ENCODE results near the gene RALGAPA1. TPM values are rescaled to one million over a fixed set of nuclear protein-coding genes. Genes with fewer than 3 reads are reported as not detected.
"Not testable (repeated sequence)": the region's sequence is repeated elsewhere in the genome, so short reads cannot be mapped to it uniquely, and the experiment has no call there.

RALGAPA1 gene
- total and polyA plus RNA-seq, 2 of the 13 experiments (the other 11 are each of a cell fraction or from before 2014, with no cell fraction given): 65.0 to 89.2 TPM

DNA sequence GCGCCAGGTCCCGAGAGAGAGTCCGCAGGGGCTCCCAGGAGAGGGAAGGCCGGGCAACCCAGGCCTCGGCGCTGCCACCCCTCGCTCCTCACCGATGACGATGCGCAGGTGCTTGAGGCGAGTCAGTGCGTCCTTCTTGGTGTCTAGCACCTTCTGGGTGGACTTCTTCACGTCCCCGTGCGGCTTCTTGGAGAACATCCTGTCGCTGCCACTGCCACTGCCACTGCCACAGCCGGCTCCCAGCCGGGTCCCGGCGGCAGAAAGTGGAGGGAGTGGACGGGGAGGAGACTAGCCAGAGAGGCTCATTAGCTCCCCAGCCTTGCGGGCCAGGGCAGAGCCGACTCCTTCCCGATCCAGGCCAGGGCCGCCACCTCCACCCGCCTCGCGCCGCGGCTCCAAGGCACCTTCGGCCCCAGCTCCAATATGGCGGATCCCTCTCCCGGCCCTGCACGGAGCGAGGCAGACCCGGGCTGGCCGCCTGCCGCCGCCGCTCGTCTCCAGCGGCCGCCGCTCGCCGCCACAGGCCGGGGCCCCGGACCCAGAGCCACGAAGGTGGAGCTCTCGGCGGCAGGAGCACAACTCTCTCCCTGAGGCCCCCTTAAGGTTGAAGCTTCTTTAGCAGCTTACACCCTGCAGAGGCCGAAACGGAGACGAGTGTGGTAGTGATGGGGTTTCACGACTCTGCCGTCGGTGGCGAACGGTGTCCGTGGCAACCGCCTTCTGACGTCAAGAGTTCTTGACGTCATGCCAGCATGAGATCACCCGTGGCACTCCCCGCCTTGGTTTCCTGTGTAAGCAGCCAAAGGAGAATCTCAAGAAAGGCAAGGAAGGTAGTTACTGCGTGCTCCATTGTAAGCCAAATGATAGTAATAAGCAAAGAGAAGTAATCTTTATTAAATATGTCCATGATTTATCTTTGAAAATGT is at the start of gene RALGAPA1 (continued):
- TF ChIP-seq, protein P1, sequence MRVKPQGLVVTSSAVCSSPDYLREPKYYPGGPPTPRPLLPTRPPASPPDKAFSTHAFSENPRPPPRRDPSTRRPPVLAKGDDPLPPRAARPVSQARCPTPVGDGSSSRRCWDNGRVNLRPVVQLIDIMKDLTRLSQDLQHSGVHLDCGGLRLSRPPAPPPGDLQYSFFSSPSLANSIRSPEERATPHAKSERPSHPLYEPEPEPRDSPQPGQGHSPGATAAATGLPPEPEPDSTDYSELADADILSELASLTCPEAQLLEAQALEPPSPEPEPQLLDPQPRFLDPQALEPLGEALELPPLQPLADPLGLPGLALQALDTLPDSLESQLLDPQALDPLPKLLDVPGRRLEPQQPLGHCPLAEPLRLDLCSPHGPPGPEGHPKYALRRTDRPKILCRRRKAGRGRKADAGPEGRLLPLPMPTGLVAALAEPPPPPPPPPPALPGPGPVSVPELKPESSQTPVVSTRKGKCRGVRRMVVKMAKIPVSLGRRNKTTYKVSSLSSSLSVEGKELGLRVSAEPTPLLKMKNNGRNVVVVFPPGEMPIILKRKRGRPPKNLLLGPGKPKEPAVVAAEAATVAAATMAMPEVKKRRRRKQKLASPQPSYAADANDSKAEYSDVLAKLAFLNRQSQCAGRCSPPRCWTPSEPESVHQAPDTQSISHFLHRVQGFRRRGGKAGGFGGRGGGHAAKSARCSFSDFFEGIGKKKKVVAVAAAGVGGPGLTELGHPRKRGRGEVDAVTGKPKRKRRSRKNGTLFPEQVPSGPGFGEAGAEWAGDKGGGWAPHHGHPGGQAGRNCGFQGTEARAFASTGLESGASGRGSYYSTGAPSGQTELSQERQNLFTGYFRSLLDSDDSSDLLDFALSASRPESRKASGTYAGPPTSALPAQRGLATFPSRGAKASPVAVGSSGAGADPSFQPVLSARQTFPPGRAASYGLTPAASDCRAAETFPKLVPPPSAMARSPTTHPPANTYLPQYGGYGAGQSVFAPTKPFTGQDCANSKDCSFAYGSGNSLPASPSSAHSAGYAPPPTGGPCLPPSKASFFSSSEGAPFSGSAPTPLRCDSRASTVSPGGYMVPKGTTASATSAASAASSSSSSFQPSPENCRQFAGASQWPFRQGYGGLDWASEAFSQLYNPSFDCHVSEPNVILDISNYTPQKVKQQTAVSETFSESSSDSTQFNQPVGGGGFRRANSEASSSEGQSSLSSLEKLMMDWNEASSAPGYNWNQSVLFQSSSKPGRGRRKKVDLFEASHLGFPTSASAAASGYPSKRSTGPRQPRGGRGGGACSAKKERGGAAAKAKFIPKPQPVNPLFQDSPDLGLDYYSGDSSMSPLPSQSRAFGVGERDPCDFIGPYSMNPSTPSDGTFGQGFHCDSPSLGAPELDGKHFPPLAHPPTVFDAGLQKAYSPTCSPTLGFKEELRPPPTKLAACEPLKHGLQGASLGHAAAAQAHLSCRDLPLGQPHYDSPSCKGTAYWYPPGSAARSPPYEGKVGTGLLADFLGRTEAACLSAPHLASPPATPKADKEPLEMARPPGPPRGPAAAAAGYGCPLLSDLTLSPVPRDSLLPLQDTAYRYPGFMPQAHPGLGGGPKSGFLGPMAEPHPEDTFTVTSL (CRISPR knock-in tag; IDR thresholded peaks at IDR 0.05; ENCODE audit: borderline replicate concordance): peak; percentile 68; the same call in 1 of the 2 replicates
- not testable (repeated sequence) for TF ChIP-seq SOX13 (IDR thresholded peaks at IDR 0.05)
- TF ChIP-seq SOX13 (CRISPR knock-in tag; conservative IDR thresholded peaks at IDR 0.05 in 1 of 2, IDR thresholded peaks at IDR 0.05 in 1 of 2) (peak in 1 of 2 experiments; percentile 70; a peak in 2 of 4 replicates), MAF1 (CRISPR knock-in tag; IDR thresholded peaks at IDR 0.05; ENCODE audit: borderline replicate concordance) (peak; percentile 95), MEIS1 (CRISPR knock-in tag; IDR thresholded peaks at IDR 0.05; ENCODE audit: borderline replicate concordance) (peak; percentile 68; the same call in 1 of the 2 replicates), ETV5 (CRISPR knock-in tag; IDR thresholded peaks at IDR 0.05; ENCODE audit: borderline replicate concordance) (peak; percentile 57), ZNF430 (CRISPR knock-in tag; IDR thresholded peaks at IDR 0.05) (peak; percentile 94), ZNF224 (CRISPR knock-in tag; IDR thresholded peaks at IDR 0.05) (peak; percentile 85; the same call in 1 of the 2 replicates), ZNF33A (CRISPR knock-in tag; IDR thresholded peaks at IDR 0.05; ENCODE audit: borderline replicate concordance) (0 out of 2 replicates have a peak, but pooled peaks have one; percentile 23), ZNF790 (CRISPR knock-in tag; IDR thresholded peaks at IDR 0.05; ENCODE audit: borderline replicate concordance) (peak; percentile 95; the same call in 1 of the 2 replicates), ZSCAN9 (CRISPR knock-in tag; IDR thresholded peaks at IDR 0.05; ENCODE audit: borderline replicate concordance) (peak; percentile 57; the same call in 1 of the 2 replicates), KLF12 (CRISPR knock-in tag; IDR thresholded peaks at IDR 0.05; ENCODE audit: borderline replicate concordance) (peak; percentile 86), GZF1 (CRISPR knock-in tag; IDR thresholded peaks at IDR 0.05) (peak; percentile 74), HDAC1 (CRISPR knock-in tag; IDR thresholded peaks at IDR 0.05) (peak; percentile 95), RFX5 (IDR thresholded peaks at IDR 0.05; ENCODE audit: low read depth, low read length) (peak; percentile 82; the same call in 1 of the 2 replicates)
- TF ChIP-seq, protein P2, sequence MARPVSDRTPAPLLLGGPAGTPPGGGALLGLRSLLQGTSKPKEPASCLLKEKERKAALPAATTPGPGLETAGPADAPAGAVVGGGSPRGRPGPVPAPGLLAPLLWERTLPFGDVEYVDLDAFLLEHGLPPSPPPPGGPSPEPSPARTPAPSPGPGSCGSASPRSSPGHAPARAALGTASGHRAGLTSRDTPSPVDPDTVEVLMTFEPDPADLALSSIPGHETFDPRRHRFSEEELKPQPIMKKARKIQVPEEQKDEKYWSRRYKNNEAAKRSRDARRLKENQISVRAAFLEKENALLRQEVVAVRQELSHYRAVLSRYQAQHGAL (CRISPR knock-in tag; IDR thresholded peaks at IDR 0.05; ENCODE audit: not compliant biosample characterization): peak; percentile 94
- TF ChIP-seq, protein P3, sequence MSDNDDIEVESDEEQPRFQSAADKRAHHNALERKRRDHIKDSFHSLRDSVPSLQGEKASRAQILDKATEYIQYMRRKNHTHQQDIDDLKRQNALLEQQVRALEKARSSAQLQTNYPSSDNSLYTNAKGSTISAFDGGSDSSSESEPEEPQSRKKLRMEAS (IDR thresholded peaks at IDR 0.05): peak; percentile 73
- TF ChIP-seq, protein P4, sequence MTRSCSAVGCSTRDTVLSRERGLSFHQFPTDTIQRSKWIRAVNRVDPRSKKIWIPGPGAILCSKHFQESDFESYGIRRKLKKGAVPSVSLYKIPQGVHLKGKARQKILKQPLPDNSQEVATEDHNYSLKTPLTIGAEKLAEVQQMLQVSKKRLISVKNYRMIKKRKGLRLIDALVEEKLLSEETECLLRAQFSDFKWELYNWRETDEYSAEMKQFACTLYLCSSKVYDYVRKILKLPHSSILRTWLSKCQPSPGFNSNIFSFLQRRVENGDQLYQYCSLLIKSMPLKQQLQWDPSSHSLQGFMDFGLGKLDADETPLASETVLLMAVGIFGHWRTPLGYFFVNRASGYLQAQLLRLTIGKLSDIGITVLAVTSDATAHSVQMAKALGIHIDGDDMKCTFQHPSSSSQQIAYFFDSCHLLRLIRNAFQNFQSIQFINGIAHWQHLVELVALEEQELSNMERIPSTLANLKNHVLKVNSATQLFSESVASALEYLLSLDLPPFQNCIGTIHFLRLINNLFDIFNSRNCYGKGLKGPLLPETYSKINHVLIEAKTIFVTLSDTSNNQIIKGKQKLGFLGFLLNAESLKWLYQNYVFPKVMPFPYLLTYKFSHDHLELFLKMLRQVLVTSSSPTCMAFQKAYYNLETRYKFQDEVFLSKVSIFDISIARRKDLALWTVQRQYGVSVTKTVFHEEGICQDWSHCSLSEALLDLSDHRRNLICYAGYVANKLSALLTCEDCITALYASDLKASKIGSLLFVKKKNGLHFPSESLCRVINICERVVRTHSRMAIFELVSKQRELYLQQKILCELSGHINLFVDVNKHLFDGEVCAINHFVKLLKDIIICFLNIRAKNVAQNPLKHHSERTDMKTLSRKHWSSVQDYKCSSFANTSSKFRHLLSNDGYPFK (CRISPR knock-in tag; IDR thresholded peaks at IDR 0.05; ENCODE audit: borderline replicate concordance): peak; percentile 83; the same call in 1 of the 2 replicates
